Measurements from ENCODE around the gene CRYL1. TPM values are rescaled to one million over a fixed set of nuclear protein-coding genes. Genes with fewer than 3 reads are reported as not detected.

Gene CRYL1
- total RNA-seq: 10.2 and 11.6 TPM in 2 replicates

GRCh38 chr13:20525601-20526544 lies at the start of gene CRYL1:
Gene CRYL1, minus strand, starts transcription at chr13:20525857. Its CDS starts 63 bp downstream, at chr13:20525794.

GRCh38 chr13:20566898-20567874 lies 41.5 kb upstream of the CRYL1 start, which contains the start of gene IFT88:
Gene IFT88, plus strand, starts transcription at chr13:20567157. Its CDS starts 7,229 bp downstream, at chr13:20574386.

Other genes starting within 250 kb of the CRYL1 start
- 11.7 and 16.3 TPM in 2 replicates for gene IFT88, start 41.3 kb upstream of the CRYL1 start, total RNA-seq
- 0.59 and 1.3 TPM in 2 replicates for gene IL17D, start 177.8 kb upstream of the CRYL1 start, total RNA-seq
- 4.2 and 6.1 TPM in 2 replicates for gene EEF1AKMT1, start 248.1 kb upstream of the CRYL1 start, total RNA-seq